SK-N-SH (cell line): ENCODE results near the gene ORM1. TPM values are rescaled to one million over a fixed set of nuclear protein-coding genes. Genes with fewer than 3 reads are reported as not detected.
A peak's percentile ranks its signal among the peaks of the same experiment; 100 is the strongest.

Experiments used
- CTCF ChIA-PET: fragments of 300-600, 350-600 bp; formaldehyde crosslinking; extraction: SDS; loops from one replicate; lab custom pipeline; 2021; lab: Yijun Ruan, JAX
- POLR2A ChIA-PET: fragments of 350-600 bp; sonication (Branson Sonifier 250); formaldehyde crosslinking; extraction: SDS; loops from one replicate; lab custom pipeline; 2020; ENCODE audit warnings: antibody characterized with exemption, inconsistent platforms; lab: Yijun Ruan, JAX
- DNase-seq: peaks from one replicate; pipeline ENCODE4 v3.0.0; 2012
- H2AFZ ChIP-seq: fragments of 200-600 bp; sonication (generic); 2 replicates; pipeline ENCODE4 v1.8.1; 2016; ENCODE audit warnings: antibody characterized with exemption, mild to moderate bottlenecking, low read depth
- H3F3A ChIP-seq: fragments of 200-600 bp; sonication (generic); replicated peaks from 2 replicates; pipeline ENCODE3; 2016; ENCODE audit warnings: antibody characterized with exemption, mild to moderate bottlenecking; ENCODE audit not compliant: insufficient read depth
- H3K27ac ChIP-seq, 2 experiments: fragments of 200-500 bp in 1 of 2; fragments of 200-600 bp in 1 of 2; sonication (Bioruptor generic) in 1 of 2; sonication (generic), shearing (Covaris generic) in 1 of 2; 2 replicates each; pipeline versions ENCODE4 v1.5.1 to v1.6.1; 2014 to 2016; ENCODE audit warnings: low read depth in 2 of 2, inconsistent platforms in 1 of 2, low read length in 1 of 2, mild to moderate bottlenecking in 1 of 2, mixed read lengths in 1 of 2
- H3K27me3 ChIP-seq: fragments of 200-600 bp; sonication (generic), shearing (Covaris generic); 2 replicates; pipeline ENCODE4 v1.6.1; 2016; ENCODE audit warnings: mixed run types; ENCODE audit not compliant: insufficient read depth
- H3K36me3 ChIP-seq, 2 experiments: fragments of 200-500 bp in 1 of 2; fragments of 200-600 bp in 1 of 2; sonication (Bioruptor generic) in 1 of 2; sonication (generic) in 1 of 2; replicated peaks in 1 of 2; 2 replicates each; pipeline versions ENCODE3 to v1.5.1; 2014 to 2016; ENCODE audit warnings: low read length in 1 of 2, mild to moderate bottlenecking in 1 of 2; ENCODE audit not compliant: insufficient read depth in 2 of 2, control insufficient read depth in 1 of 2
- H3K4me1 ChIP-seq, 2 experiments: fragments of 200-500 bp in 1 of 2; fragments of 200-600 bp in 1 of 2; sonication (Bioruptor generic) in 1 of 2; sonication (generic), shearing (Covaris generic) in 1 of 2; 2 replicates each; pipeline versions ENCODE4 v1.5.1 to v1.6.1; 2014 to 2016; ENCODE audit warnings: low read depth in 1 of 2, low read length in 1 of 2, mixed run types in 1 of 2; ENCODE audit not compliant: insufficient read depth in 2 of 2, control insufficient read depth in 1 of 2
- H3K4me2 ChIP-seq: fragments of 200-600 bp; sonication (generic), shearing (Covaris generic); 2 replicates; pipeline ENCODE4 v1.6.1; 2017; ENCODE audit warnings: mixed run types
- H3K4me3 ChIP-seq, 2 experiments: fragments of 200-500 bp in 1 of 2; fragments of 200-600 bp in 1 of 2; sonication (Bioruptor generic) in 1 of 2; sonication (generic), shearing (Covaris generic) in 1 of 2; 2 replicates each; pipeline versions ENCODE4 v1.5.1 to v1.8.1; 2014 to 2016; ENCODE audit warnings: low read depth in 2 of 2, inconsistent platforms in 1 of 2, low read length in 1 of 2, mild to moderate bottlenecking in 1 of 2, mixed read lengths in 1 of 2, moderate library complexity in 1 of 2
- H3K79me2 ChIP-seq: fragments of 200-600 bp; sonication (generic); 2 replicates; pipeline ENCODE4 v1.8.1; 2017; ENCODE audit warnings: mild to moderate bottlenecking; ENCODE audit not compliant: insufficient read depth
- H3K9ac ChIP-seq: fragments of 200-600 bp; sonication (generic); 2 replicates; pipeline ENCODE4 v1.6.1; 2017; ENCODE audit warnings: mixed run types
- H3K9me2 ChIP-seq: fragments of 200-600 bp; sonication (generic); 2 replicates; pipeline ENCODE4 v1.6.1; 2017; ENCODE audit warnings: mixed run types
- H3K9me3 ChIP-seq: fragments of 200-600 bp; sonication (generic); 2 replicates; pipeline ENCODE4 v1.6.1; 2017; ENCODE audit warnings: mixed run types, mild to moderate bottlenecking, moderate library complexity
- H4K20me1 ChIP-seq: fragments of 200-600 bp; sonication (generic); 2 replicates; pipeline ENCODE4 v1.6.1; 2017; ENCODE audit warnings: mild to moderate bottlenecking, mixed run types; ENCODE audit not compliant: insufficient read depth
- EP300 ChIP-seq, 2 experiments: IDR thresholded peaks; 2 replicates each; pipeline versions ENCODE4 v1.4.0 to v1.6.1; 2012; ENCODE audit warnings: borderline replicate concordance in 1 of 2, low read depth in 1 of 2, low read length in 1 of 2
- EZH2phosphoT487 ChIP-seq: fragments of 200-600 bp; sonication (generic); IDR thresholded peaks from 2 replicates; pipeline ENCODE4 v1.6.1; 2017; ENCODE audit warnings: low read depth, mixed run types, mild to moderate bottlenecking, antibody characterized with exemption, moderate library complexity, borderline replicate concordance
- GABPA ChIP-seq: IDR thresholded peaks from 2 replicates; pipeline ENCODE4 v1.4.0; 2012; ENCODE audit warnings: low read depth, mild to moderate bottlenecking
- IRF3 ChIP-seq: fragments of 150-350 bp; IDR thresholded peaks from 2 replicates; pipeline ENCODE4 v1.6.1; 2016; ENCODE audit warnings: mild to moderate bottlenecking, low read depth, low read length
- MEF2A ChIP-seq: IDR thresholded peaks from 2 replicates; pipeline ENCODE4 v1.4.0; 2012; ENCODE audit warnings: low read depth, borderline replicate concordance
- MXI1 ChIP-seq: IDR thresholded peaks from 2 replicates; pipeline ENCODE4 v1.6.1; 2012; ENCODE audit warnings: mild to moderate bottlenecking, low read depth, low read length, improper control_type of control experiment
- NFIC ChIP-seq: IDR thresholded peaks from 2 replicates; pipeline ENCODE4 v1.4.0; 2012; ENCODE audit warnings: borderline replicate concordance
- NRF1 ChIP-seq: IDR thresholded peaks from 2 replicates; pipeline ENCODE4 v1.6.1; 2012; ENCODE audit warnings: low read depth, mild to moderate bottlenecking, low read length
- RAD21 ChIP-seq: IDR thresholded peaks from 2 replicates; pipeline ENCODE4 v1.6.1; 2012; ENCODE audit warnings: mild to moderate bottlenecking, low read length
- RCOR1 ChIP-seq: fragments of 150-350 bp; IDR thresholded peaks from 2 replicates; pipeline ENCODE4 v1.6.1; 2017; ENCODE audit warnings: antibody characterized with exemption, low read length
- RFX5 ChIP-seq: IDR thresholded peaks from 2 replicates; pipeline ENCODE4 v1.6.1; 2012; ENCODE audit warnings: mild to moderate bottlenecking, improper control_type of control experiment, low read length
- RXRA ChIP-seq: IDR thresholded peaks from 2 replicates; pipeline ENCODE4 v1.4.0; 2012; ENCODE audit warnings: low read depth, mild to moderate bottlenecking, borderline replicate concordance
- SIN3A ChIP-seq: IDR thresholded peaks from 2 replicates; pipeline ENCODE4 v1.6.1; 2012; ENCODE audit warnings: low read depth, mild to moderate bottlenecking, low read length, moderate library complexity, borderline replicate concordance
- TAF1 ChIP-seq: IDR thresholded peaks from 2 replicates; pipeline ENCODE4 v1.6.1; 2012; ENCODE audit warnings: low read depth, mild to moderate bottlenecking, low read length, moderate library complexity, borderline replicate concordance
- TEAD4 ChIP-seq: IDR thresholded peaks from 2 replicates; pipeline ENCODE4 v1.4.0; 2012; ENCODE audit warnings: mild to moderate bottlenecking, borderline replicate concordance; ENCODE audit not compliant: insufficient read depth
- USF1 ChIP-seq: IDR thresholded peaks from 2 replicates; pipeline ENCODE4 v1.4.0; 2012; ENCODE audit warnings: low read depth, borderline replicate concordance
- USF2 ChIP-seq: fragments of 150-350 bp; IDR thresholded peaks from 2 replicates; pipeline ENCODE4 v1.6.1; 2017; ENCODE audit warnings: antibody characterized with exemption, low read length, low read depth, borderline replicate concordance
- YY1 ChIP-seq: IDR thresholded peaks from 2 replicates; pipeline ENCODE4 v1.4.0; 2012; ENCODE audit warnings: low read depth, mild to moderate bottlenecking
- ZBTB33 ChIP-seq: IDR thresholded peaks from 2 replicates; pipeline ENCODE4 v1.4.0; 2012; ENCODE audit warnings: low read depth, borderline replicate concordance
- WGBS: methylation state at CpG from one replicate; pipeline ENCODE4 v1.1.6; 2017; ENCODE audit warnings: low lambda C conversion rate; 5-methylcytosine and 5-hydroxymethylcytosine counted together
- polyA plus RNA-seq, 3 experiments: library from polyadenylated mRNA; depleted of rRNA; stranded (reverse); fragments of >200 nt; gene quantifications; 2 replicates each; pipeline ENCODE4 v1.2.3, GENCODE V29; 2012

ORM1 gene
- polyA plus RNA-seq, 1 of the 3 experiments (the other 2 are of a cell fraction): not detected

GRCh38 chr9:114348261-114348905, 25.5 kb downstream of the ORM1 start:
- 77% methylated on average over 9 of the region's 12 CpGs for WGBS
- Histone ChIP-seq H3K27me3 (no peaks in the 10 kb centered on the region), H3K9me2 (no peaks in the 10 kb centered on the region), H3K4me2 (peak overlapping the region; percentile 50; the same call in 1 of the 2 replicates), H3F3A (peaks cover 10% of the 10 kb centered on the region), H3K9me3 (no peaks in the 10 kb centered on the region), H3K79me2 (no peaks in the 10 kb centered on the region), H3K36me3 (no peaks in the 10 kb centered on the region), H3K9ac (peak overlapping the region; percentile 42; the same call in 1 of the 2 replicates), H4K20me1 (no peaks in the 10 kb centered on the region), H3K4me3 (no peak overlapping the region), H3K4me1 (peaks cover 3 to 15% of the 10 kb centered on the region in 2 experiments; a peak in 3 of 4 replicates), H2AFZ (peak overlapping the region; percentile 58; the same call in 1 of the 2 replicates), H3K27ac (peak overlapping the region in 1 of 2 experiments; percentile 85; a peak in 2 of 4 replicates)
- TF ChIP-seq MEF2A: no peak
- no peak for TF ChIP-seq NRF1
- TF ChIP-seq USF2: no peak
- TF ChIP-seq IRF3: no peak
- no peak for TF ChIP-seq RXRA
- TF ChIP-seq USF1: no peak
- no peak for TF ChIP-seq EZH2phosphoT487
- no peak for TF ChIP-seq MXI1
- TF ChIP-seq EP300 (IDR thresholded peaks at IDR 0.05; ENCODE audit: borderline replicate concordance in 1 of 2, low read depth in 1 of 2, low read length in 1 of 2): no peak
- TF ChIP-seq TEAD4: no peak
- no peak for TF ChIP-seq RCOR1
- no peak for TF ChIP-seq ZBTB33
- no peak for TF ChIP-seq TAF1
- no peak for TF ChIP-seq RFX5
- no peak for TF ChIP-seq GABPA
- TF ChIP-seq RAD21: no peak
- no peak for TF ChIP-seq YY1
- TF ChIP-seq SIN3A: no peak
- TF ChIP-seq NFIC: no peak
- CTCF ChIA-PET: no interaction called here
- POLR2A ChIA-PET: no interaction called here
- DNase-seq: no peak
